Measurements from ENCODE around the gene CYP3A4. TPM values are rescaled to one million over a fixed set of nuclear protein-coding genes. Genes with fewer than 3 reads are reported as not detected.

The CYP3A4 gene
- not detected for total RNA-seq
- total RNA-seq (2013) = not detected

DNA sequence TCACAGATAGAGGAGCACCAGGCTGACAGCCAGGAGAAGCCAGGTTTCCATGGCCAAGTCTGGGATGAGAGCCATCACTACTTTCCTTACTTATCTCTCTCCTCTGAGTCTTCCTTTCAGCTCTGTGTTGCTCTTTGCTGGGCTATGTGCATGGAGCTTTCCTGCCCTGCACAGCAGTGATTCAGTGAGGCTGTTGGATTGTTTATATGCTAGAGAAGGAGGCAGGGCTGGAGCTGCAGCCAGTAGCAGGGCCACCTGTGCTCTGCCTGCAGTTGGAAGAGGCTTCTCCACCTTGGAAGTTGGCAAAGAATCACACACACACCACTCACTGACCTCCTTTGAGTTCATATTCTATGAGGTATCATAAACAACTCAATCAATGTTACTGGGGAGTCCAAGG, at the start of gene CYP3A4:
CYP3A4 (minus strand) TSS at position 178 of the 400 bp plus-strand sequence; CDS start at position 75, 103 bp downstream.
- no peak within 1 kb of the TSS for H3K27ac Mint-ChIP-seq
- ATAC-seq = no peak

DNA sequence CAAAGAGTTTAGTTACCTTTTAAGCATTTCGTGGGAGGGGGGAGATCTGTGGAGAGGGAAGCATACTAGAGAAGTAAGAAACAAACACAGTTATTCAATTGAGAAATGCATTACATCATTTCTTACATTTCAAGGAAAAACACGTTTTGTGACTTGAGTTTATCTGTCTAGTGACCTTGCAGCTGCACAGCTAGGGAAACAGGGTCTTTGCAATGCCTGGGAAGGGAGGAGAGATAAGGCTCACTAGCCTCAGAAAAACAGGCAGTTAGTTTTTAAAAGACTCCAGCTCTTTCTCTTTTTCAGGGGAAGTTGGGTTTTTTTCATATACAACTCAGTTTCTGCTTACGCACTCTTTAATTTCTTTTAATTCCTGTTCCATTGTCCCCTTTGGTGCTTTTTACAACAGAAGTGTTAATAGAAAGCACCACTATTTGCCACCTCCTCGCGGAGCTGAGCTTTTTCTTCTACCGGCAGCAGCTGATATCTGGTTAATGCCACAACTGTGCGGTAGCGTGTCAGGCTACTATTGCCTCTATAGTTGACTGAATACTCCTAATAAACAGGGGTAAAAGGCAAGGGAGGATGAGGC, 49.4 kb upstream of the CYP3A4 start:
- H3K4me1 Mint-ChIP-seq = peaks cover 5 to 8% of the 10 kb centered on the region in 2 donors
- H3K4me3 Mint-ChIP-seq = no peak overlapping the region
- Histone ChIP-seq H3K27ac (ENCODE audit: low read length) (no peak overlapping the region), H3K36me3 (ENCODE audit: control insufficient read depth, insufficient read depth, low read length) (no peaks in the 10 kb centered on the region), H3K4me1 (ENCODE audit: control insufficient read depth, insufficient read depth, low read length) (no peaks in the 10 kb centered on the region), H3K9me3 (ENCODE audit: control insufficient read depth, insufficient read depth, low read length) (no peaks in the 10 kb centered on the region), H3K27me3 (ENCODE audit: control insufficient read depth, insufficient read depth, low read length) (no peaks in the 10 kb centered on the region), H3K4me3 (ENCODE audit: low read length) (no peak overlapping the region)
- ATAC-seq (no peak), DNase-seq (no peak)
- WGBS (ENCODE audit: insufficient coverage) = 63% methylated on average over 7 of the region's 8 CpGs
- TF ChIP-seq CTCF (IDR thresholded peaks at IDR 0.05) = no peak
- intact Hi-C loops (cut with micrococcal nuclease) = no loop called here
- H3K36me3 Mint-ChIP-seq = no peaks in the 10 kb centered on the region
- no peaks in the 10 kb centered on the region for H3K9me3 Mint-ChIP-seq
- H3K27me3 Mint-ChIP-seq (ENCODE audit: low read depth in 2 of 2) = peaks cover 13 to 29% of the 10 kb centered on the region in 2 donors
- no peak overlapping the region for H3K27ac Mint-ChIP-seq

More for the DNA sequence above, at the start of gene CYP3A4:
- H3K27me3 Mint-ChIP-seq (ENCODE audit: low read depth in 2 of 2) = peaks cover 12 to 33% of the 10 kb centered on the region in 2 donors
- intact Hi-C loops (cut with micrococcal nuclease) = no loop called here
- no peak within 1 kb of the TSS for H3K4me3 Mint-ChIP-seq
- Histone ChIP-seq H3K36me3 (ENCODE audit: control insufficient read depth, insufficient read depth, low read length) (no peaks in the 10 kb centered on the region), H3K4me1 (ENCODE audit: control insufficient read depth, insufficient read depth, low read length) (peaks cover 15% of the 10 kb centered on the region), H3K9me3 (ENCODE audit: control insufficient read depth, insufficient read depth, low read length) (no peaks in the 10 kb centered on the region), H3K4me3 (ENCODE audit: low read length) (no peak within 1 kb of the TSS), H3K27ac (ENCODE audit: low read length) (no peak within 1 kb of the TSS), H3K27me3 (ENCODE audit: control insufficient read depth, insufficient read depth, low read length) (no peaks in the 10 kb centered on the region)
- peaks cover 28 to 33% of the 10 kb centered on the region in 2 donors for H3K4me1 Mint-ChIP-seq
- no peak for TF ChIP-seq CTCF (IDR thresholded peaks at IDR 0.05)
- no peaks in the 10 kb centered on the region for H3K9me3 Mint-ChIP-seq
- no peaks in the 10 kb centered on the region for H3K36me3 Mint-ChIP-seq
- no peak for DNase-seq

GRCh38 chr7:99831595-99831994, 47.6 kb upstream of the CYP3A4 start:
- no peak overlapping the region for H3K27ac Mint-ChIP-seq
- H3K27me3 Mint-ChIP-seq (ENCODE audit: low read depth in 2 of 2) = peaks cover 16 to 29% of the 10 kb centered on the region in 2 donors
- DNase-seq = no peak
- H3K9me3 Mint-ChIP-seq = no peaks in the 10 kb centered on the region
- H3K4me3 Mint-ChIP-seq = no peak overlapping the region
- no peak overlapping the region for H3K27ac ChIP-seq (ENCODE audit: low read length)
- no peak overlapping the region for H3K4me3 ChIP-seq (ENCODE audit: low read length)
- intact Hi-C loops (cut with micrococcal nuclease) = no loop called here
- H3K36me3 Mint-ChIP-seq = no peaks in the 10 kb centered on the region
- TF ChIP-seq CTCF (IDR thresholded peaks at IDR 0.05) = no peak
- no peaks in the 10 kb centered on the region for H3K4me1 Mint-ChIP-seq
- no peak for ATAC-seq
- H3K27me3 ChIP-seq (ENCODE audit: control insufficient read depth, insufficient read depth, low read length) = no peaks in the 10 kb centered on the region
- no peaks in the 10 kb centered on the region for H3K4me1 ChIP-seq (ENCODE audit: control insufficient read depth, insufficient read depth, low read length)
- no peaks in the 10 kb centered on the region for H3K9me3 ChIP-seq (ENCODE audit: control insufficient read depth, insufficient read depth, low read length)
- no peaks in the 10 kb centered on the region for H3K36me3 ChIP-seq (ENCODE audit: control insufficient read depth, insufficient read depth, low read length)

DNA sequence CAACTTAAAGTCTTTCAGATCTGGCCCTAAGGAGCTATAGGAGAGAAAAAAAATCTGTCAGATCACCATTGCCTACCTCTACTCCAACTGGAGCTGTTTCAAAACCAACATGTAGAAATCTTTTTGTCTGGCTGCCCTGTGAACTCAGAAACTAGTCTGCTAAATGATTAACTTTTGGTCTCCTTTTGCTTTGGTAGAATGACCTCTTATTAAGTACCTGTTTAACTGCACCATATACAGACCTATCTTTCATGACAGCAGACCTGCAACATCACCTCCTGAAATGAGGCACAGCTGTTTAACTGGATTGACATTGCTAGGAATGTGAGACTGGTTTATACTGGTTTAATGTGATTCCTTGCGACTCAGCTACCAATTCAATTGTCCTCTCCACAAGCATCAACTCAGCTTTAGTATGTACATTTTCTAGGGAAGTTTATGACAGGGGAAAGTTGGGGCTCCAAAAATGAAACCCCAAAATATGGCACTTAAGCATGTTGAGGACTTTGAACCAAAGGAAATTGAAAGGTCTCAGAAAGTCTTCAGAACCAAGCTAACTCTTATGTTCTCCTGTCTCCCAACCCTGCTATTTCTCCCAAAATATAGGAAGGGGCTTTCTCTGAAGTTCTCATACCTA, 45.7 kb upstream of the CYP3A4 start:
- H3K4me3 Mint-ChIP-seq = no peak overlapping the region
- Histone ChIP-seq H3K27ac (ENCODE audit: low read length) (no peak overlapping the region), H3K27me3 (ENCODE audit: control insufficient read depth, insufficient read depth, low read length) (no peaks in the 10 kb centered on the region), H3K36me3 (ENCODE audit: control insufficient read depth, insufficient read depth, low read length) (no peaks in the 10 kb centered on the region), H3K4me1 (ENCODE audit: control insufficient read depth, insufficient read depth, low read length) (no peaks in the 10 kb centered on the region), H3K4me3 (ENCODE audit: low read length) (no peak overlapping the region), H3K9me3 (ENCODE audit: control insufficient read depth, insufficient read depth, low read length) (no peaks in the 10 kb centered on the region)
- no peaks in the 10 kb centered on the region for H3K9me3 Mint-ChIP-seq
- no CpG with 5 or more reads among the region's 1 CpG for WGBS (ENCODE audit: insufficient coverage)
- peaks cover 18 to 37% of the 10 kb centered on the region in 2 donors for H3K27me3 Mint-ChIP-seq (ENCODE audit: low read depth in 2 of 2)
- no peak overlapping the region for H3K27ac Mint-ChIP-seq
- no peaks in the 10 kb centered on the region for H3K4me1 Mint-ChIP-seq
- no peaks in the 10 kb centered on the region for H3K36me3 Mint-ChIP-seq
- ATAC-seq (no peak), DNase-seq (no peak)
- intact Hi-C loops (cut with micrococcal nuclease) = no loop called here
- TF ChIP-seq CTCF (IDR thresholded peaks at IDR 0.05) = no peak

All from natural killer cell (primary cell).